ENCODE results near the gene YOD1.

YOD1 gene

DNA sequence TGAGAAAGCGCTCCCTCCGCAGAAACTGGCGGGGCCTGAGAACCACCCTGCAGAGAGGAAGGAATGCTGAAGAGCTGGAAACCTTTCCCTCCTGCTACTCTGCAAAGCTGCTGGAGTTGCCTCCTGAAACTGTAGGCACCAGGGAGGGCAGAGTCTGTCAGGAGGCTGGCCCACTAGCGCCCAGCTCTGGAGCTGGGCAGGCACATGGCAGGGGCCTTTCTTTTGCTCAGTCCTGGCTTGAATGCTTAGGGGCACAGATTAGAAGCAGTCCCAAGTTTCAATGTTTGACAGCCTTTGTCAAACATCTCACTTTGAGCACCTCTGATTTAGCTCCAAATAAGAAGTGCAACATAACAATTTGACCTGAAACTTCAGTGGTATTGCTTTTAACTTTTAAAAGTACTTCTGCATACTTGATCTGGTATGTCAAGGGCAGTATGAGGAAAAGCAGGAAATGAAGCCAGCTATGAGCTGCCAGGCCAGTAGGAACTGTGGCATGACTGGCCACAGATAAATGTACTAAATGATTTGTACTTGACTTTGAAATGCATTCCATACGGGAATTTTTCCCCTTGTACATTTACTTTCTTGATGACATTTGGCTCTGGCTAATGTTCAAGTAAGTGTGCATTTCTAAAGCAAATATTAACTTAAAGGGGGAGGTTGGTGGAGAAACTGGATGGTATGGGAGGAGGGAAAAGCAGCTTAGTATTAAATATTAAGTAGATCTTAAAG lies 25.7 kb downstream of the YOD1 start:
- DNase-seq (ENCODE audit: low read depth in 2 of 2): no peak

- DNase-seq (ENCODE audit: low read depth in 2 of 2): no peak
These were observed 26.5 kb downstream of the YOD1 start for GRCh38 chr1:207024202-207025145.

DNA sequence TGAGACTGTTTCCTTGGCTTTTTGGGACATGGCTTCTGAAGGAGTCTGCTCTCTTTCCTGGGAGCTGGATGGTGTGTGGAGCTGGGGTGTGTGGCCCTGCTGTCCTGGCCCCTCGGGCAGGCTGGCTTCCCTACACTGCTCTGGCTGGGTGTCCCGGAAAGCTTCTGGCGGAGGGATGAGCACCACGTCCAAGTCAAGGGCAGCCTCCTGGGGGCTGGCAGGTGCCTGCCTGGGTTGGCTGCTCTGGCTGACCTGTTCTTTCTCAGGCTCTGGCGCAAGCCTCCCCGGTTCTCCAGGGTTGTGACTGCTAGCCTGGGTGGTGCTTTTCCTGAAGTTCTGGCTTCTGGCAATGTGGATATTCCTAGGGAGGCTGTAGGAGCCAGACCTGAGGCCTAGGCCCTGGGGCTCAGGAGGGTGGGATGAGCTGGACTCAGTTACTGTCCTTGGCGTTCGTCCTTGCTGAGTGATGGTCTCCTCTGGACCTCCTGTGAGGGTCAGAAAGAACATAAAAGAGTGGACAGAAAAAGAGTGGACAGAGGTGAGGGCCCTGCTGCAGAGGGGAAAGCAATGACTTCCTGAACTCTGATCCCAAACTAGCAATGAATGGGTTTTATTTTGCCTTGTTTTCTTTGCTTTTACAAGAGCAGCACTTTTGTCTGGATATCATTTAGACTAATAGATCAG lies 27.9 kb downstream of the YOD1 start:
- no peak for DNase-seq (ENCODE audit: low read depth in 2 of 2)

- no peak for DNase-seq (ENCODE audit: low read depth in 2 of 2)
These were observed 29.0 kb downstream of the YOD1 start for GRCh38 chr1:207021876-207022596.

GRCh38 chr1:207021139-207021861 lies 29.7 kb downstream of the YOD1 start:
- no peak for DNase-seq (ENCODE audit: low read depth in 2 of 2)

DNA sequence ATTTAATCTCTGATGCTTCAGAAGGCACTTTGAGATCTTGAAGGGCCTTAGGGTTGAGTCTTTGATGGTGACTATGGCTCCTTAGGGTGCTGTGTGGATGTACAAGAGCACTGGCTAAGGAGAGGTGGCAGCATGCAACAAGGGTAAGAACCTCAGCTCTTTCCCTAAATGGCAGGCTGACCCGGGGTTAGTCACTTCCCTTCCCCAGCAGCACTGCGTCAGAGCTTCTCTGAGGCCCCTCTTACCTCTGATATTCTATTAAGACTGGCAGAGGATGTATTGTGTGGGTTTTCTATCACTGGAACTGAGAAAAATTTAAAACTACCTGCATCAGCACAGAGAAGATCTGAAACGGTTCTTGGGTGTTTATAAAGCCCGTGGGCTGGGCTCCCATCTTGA lies 30.3 kb downstream of the YOD1 start:
- DNase-seq (ENCODE audit: low read depth in 2 of 2): no peak

DNA sequence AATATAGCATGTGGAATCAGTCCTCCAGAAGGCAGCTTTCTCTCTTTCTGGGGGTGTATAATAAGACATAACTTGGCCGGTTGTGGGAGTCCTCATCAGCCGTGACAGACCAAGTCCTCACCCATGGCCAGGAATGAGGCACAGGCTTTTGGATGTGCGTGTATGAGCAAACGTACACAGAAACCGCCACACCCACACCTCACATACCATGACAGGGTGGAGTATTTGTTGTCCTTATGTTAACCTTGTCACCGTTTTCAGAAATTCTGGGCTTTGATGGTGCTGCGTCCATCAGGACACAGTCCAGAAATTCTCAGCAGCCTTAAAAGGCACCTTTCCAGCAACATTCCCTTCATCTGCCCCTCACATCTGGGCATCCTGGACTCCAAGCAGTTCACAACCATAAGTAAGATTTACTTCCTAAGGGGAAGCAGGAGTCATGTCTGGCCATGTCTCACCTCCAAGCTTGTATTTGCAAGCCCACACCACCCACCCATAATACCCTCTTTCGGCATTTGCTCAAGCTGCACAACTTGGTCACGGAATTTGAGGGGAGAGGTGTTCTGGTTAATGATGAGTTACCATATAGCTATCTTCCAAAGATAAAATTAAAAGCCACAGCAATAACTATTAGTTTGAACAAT lies 30.8 kb downstream of the YOD1 start:
- no peak for DNase-seq (ENCODE audit: low read depth in 2 of 2)

GRCh38 chr1:207019661-207020060 lies 31.3 kb downstream of the YOD1 start:
- no peak for DNase-seq (ENCODE audit: low read depth in 2 of 2)

DNA sequence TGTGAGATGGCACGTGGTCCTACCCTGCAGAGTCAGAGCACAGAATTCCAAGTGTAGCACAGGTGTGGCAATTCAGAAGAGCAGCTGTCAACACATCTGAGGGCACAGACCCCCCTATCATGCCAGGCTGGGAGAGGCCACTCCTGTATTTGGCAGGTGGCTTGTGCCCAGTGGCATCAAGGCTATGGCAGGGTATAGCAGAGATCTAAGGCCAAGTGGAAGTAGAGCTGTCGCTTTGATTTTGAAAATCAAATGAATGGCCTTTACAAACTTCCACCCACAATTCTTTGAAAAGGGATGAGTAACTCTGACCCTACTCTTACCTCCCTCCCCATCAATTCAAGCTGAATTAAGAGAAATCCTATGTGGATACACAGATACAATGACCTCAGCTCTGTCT lies 31.8 kb downstream of the YOD1 start:
- DNase-seq (ENCODE audit: low read depth in 2 of 2): no peak

GRCh38 chr1:207018707-207019106 lies 32.3 kb downstream of the YOD1 start:
- DNase-seq (ENCODE audit: low read depth in 2 of 2): no peak

DNA sequence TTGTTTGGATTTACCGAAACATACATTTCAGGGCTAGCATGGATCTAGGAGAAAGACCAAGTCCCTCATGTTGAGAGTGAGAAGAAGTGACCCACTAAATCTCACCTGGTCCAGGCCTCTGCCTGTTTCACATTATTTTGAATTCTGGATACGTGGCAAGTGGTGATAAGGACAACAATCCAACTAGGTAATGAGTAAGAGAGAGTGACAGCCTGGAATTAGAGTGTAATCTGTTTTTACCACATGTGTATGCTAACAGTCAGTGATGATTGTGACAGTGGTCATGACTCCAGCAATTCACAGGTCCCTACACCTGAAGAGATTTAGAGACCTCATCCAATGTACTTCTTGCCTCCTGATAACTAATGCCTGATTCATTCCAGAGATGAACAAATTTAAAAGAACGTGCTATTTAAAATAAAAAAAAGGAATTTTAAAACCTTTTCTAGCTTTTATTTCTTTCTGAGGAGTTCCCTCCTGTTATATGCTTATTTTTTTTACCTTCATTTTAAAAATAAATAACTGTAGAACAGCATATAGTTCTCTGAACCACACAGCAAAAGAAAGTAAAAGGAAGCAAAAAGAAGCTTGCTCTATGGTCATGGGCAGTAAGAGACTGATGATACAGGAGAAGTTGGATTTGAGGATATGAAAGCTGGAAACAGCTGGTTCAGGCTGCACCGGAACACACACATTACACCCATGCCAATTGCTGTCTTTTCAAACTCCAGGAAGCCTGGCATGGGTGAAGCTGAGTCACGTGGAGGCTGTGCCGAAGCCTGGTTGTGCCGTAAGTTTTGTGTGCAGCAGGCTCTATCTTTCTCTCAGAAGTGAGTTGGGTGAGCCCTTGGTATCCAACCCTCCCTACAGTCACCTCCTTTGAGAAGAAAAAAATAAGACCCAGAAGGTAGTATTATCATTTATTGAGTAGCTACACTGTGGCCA lies 33.1 kb downstream of the YOD1 start:
- DNase-seq (ENCODE audit: low read depth in 2 of 2): no peak

GRCh38 chr1:207015791-207016190 lies 35.2 kb downstream of the YOD1 start:
- no peak for DNase-seq (ENCODE audit: low read depth in 2 of 2)

DNA sequence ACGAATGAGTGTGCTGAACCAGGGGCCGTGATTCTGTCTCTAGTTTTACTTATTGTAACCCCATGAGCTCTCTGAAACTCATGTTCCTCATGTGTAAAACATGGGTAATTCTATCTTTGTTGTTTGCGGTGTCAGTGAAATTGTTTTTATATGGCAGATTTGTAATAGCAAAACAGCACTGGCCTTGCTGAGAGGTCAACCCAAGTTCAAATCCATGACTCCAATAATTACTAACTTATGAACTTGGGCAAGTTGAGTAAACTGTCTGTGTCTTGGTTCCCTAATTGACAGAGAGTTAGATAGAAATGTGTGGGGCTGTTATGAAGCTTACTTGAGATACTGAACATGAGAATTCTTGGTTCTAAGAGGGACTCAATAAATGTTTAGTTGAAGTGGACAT lies 36.3 kb downstream of the YOD1 start:
- no peak for DNase-seq (ENCODE audit: low read depth in 2 of 2)

- DNase-seq (ENCODE audit: low read depth in 2 of 2): no peak
These were observed 37.5 kb downstream of the YOD1 start for GRCh38 chr1:207013321-207014085.

- no peak for DNase-seq (ENCODE audit: low read depth in 2 of 2)
These were observed 40.3 kb downstream of the YOD1 start for GRCh38 chr1:207010726-207011125.

DNA sequence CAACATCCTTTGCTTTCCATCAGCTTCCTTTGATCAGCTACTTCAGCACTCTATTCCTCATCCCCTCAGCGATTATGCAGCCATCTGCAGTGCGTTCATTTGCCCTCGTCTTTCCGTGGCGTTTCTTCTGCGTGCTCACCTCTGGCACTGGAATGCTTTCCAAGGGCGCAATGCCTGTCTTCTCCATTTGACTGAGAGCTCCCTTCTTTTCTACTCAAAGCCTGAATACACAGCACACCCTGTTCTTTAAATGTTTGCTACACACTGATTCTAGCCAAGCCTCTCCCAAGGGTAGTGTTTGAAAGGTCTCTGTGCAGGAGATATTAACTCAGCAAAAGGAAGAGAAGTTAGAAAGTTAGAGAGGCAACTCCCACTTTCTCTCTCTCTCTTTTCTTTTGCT lies 41.1 kb downstream of the YOD1 start:
- no peak for DNase-seq (ENCODE audit: low read depth in 2 of 2)

DNA sequence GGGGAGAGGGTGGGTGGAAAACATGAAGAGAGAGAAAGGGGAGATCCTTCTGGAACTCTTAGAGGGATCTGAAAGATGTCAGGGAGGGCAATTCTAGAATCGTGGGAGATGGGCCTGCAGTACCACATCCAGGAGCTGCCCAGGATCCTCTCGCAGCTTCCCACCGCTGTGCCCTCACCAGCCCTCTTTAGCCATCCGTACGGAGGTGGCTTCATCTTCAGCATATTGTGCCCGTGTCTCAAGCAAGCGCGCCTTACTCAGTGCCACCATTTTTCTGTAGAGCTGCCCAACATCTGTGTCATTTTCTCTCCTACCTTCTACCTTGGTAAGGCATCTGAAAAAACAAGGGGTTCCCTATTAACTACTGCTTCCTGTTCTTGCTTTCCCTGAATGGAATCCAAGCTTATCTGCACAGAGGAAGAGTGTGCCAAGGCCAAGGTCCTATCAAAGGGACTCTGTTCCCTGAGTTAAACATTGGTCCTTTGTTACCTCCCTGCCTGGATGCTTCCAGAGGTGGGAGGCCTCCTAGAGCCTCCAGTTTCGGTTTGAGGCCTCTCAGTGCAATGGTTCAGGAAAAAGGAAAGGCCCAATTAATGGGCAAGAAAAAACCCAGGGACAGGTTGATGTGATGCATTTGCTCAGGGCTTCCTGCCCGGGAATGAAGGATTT lies 41.7 kb downstream of the YOD1 start:
- no peak for DNase-seq (ENCODE audit: low read depth in 2 of 2)

DNA sequence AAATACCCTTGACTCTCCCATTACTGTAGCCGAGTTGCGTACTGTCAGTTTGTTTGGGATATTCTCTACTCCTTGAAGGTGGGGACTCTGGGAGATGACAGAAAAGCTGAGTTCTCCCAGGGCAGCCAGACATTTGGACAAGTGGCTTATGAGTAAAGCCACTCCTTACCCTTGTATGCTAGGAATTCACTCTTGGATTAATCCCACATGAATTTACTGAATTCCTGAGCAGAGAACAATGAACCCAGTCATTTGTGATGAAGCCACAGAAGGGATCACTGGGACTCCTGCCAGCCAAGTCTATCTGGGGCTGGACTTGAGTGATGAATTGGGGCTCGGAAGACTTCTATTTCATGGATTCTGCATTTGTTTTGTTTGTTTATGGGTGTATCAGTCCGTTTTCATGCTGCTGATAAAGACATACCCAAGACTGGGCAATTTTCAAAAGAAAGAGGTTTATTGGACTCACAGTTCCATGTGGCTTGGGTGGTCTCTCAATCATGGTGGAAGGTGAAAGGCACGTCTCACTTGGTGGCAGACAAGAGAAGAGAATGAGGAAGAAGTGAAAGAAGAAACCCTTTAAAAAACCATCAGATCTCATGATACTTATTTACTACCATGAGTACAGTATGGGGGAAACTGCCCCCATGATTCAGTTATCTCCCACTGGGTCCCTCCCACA lies 43.5 kb downstream of the YOD1 start:
- DNase-seq (ENCODE audit: low read depth in 2 of 2): no peak
